Activated naive CD8-positive, alpha-beta T cell treated with anti-CD3 and anti-CD28 coated beads for 36 hours (primary cell): ENCODE measurements around the gene STUB1. TPM values are rescaled to one million over a fixed set of nuclear protein-coding genes. Genes with fewer than 3 reads are reported as not detected.

Experiments
- DNase-seq: peaks from one replicate; pipeline ENCODE4 v3.0.0; 2021
- H3K27ac Mint-ChIP-seq: one replicate; pipeline ENCODE4 v1.8.0; 2022; ENCODE audit warnings: mild to moderate bottlenecking, moderate library complexity, mixed read lengths
- H3K27me3 Mint-ChIP-seq: one replicate; pipeline ENCODE4 v1.8.0; 2022; ENCODE audit warnings: mild to moderate bottlenecking, mixed read lengths
- H3K36me3 Mint-ChIP-seq: one replicate; pipeline ENCODE4 v1.8.0; 2021; ENCODE audit warnings: mild to moderate bottlenecking, mixed read lengths
- H3K4me1 Mint-ChIP-seq: one replicate; pipeline ENCODE4 v1.8.0; 2021; ENCODE audit warnings: mixed read lengths
- H3K4me3 Mint-ChIP-seq: one replicate; pipeline ENCODE4 v1.8.0; 2022; ENCODE audit warnings: mild to moderate bottlenecking, moderate library complexity, mixed read lengths
- H3K9me3 Mint-ChIP-seq: one replicate; pipeline ENCODE4 v1.8.0; 2022; ENCODE audit warnings: mixed read lengths
- total RNA-seq, 2 experiments: library from RNA; stranded (reverse); gene quantifications; one replicate each; pipeline ENCODE4 v1.2.3, GENCODE V29; 2021

Gene STUB1
- total RNA-seq, 2 experiments from 2014 or later, result 74.3 to 82.1 TPM

- DNase-seq, result no peak
- Mint-ChIP-seq H3K4me1 (no peaks in the 10 kb centered on the region), H3K4me3 (no peak overlapping the region), H3K9me3 (no peaks in the 10 kb centered on the region), H3K36me3 (peaks cover 6% of the 10 kb centered on the region), H3K27ac (no peak overlapping the region), H3K27me3 (no peaks in the 10 kb centered on the region)
Observed at GRCh38 chr16:652454-653305, 27.5 kb upstream of the STUB1 start.

- Mint-ChIP-seq H3K36me3 (peaks cover 6% of the 10 kb centered on the region), H3K4me3 (no peak overlapping the region), H3K27me3 (no peaks in the 10 kb centered on the region), H3K4me1 (no peaks in the 10 kb centered on the region), H3K9me3 (no peaks in the 10 kb centered on the region), H3K27ac (no peak overlapping the region)
- no peak for DNase-seq
Observed at GRCh38 chr16:654034-654433, 26.2 kb upstream of the STUB1 start.

GRCh38 chr16:657487-657886 lies 22.7 kb upstream of the STUB1 start:
- H3K36me3 Mint-ChIP-seq, result peaks cover 4% of the 10 kb centered on the region
- H3K27ac Mint-ChIP-seq, result no peak overlapping the region
- no peak overlapping the region for H3K4me3 Mint-ChIP-seq
- no peaks in the 10 kb centered on the region for H3K27me3 Mint-ChIP-seq
- no peaks in the 10 kb centered on the region for H3K9me3 Mint-ChIP-seq
- DNase-seq, result no peak
- H3K4me1 Mint-ChIP-seq, result no peaks in the 10 kb centered on the region

GRCh38 chr16:658679-659571 lies 21.3 kb upstream of the STUB1 start:
- H3K36me3 Mint-ChIP-seq, result peaks cover 7% of the 10 kb centered on the region
- no peaks in the 10 kb centered on the region for H3K4me1 Mint-ChIP-seq
- no peak for DNase-seq
- no peaks in the 10 kb centered on the region for H3K27me3 Mint-ChIP-seq
- H3K9me3 Mint-ChIP-seq, result no peaks in the 10 kb centered on the region
- H3K4me3 Mint-ChIP-seq, result no peak overlapping the region
- no peak overlapping the region for H3K27ac Mint-ChIP-seq

GRCh38 chr16:659618-660017 lies 20.6 kb upstream of the STUB1 start:
- Mint-ChIP-seq H3K4me3 (no peak overlapping the region), H3K27me3 (no peaks in the 10 kb centered on the region), H3K4me1 (no peaks in the 10 kb centered on the region), H3K9me3 (no peaks in the 10 kb centered on the region), H3K27ac (no peak overlapping the region), H3K36me3 (peaks cover 7% of the 10 kb centered on the region)
- no peak for DNase-seq

DNA sequence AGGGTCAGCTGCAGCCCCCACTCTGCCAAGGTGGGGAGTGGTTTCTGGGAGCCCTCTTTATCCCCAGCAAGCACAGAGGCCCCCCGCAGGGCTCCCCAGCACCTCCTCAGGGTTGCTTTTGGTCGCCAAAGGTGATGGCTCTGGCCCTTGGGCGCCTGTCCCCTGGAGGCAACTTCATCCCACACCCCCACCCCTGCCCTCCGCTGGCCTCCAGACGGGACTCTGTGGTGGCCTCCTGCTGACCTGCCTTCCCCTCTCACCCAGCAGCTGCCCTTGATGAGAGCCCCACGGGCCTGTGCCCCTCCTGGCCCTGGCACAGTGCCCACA lies 20.1 kb upstream of the STUB1 start:
- Mint-ChIP-seq H3K27me3 (no peaks in the 10 kb centered on the region), H3K27ac (no peak overlapping the region), H3K36me3 (peaks cover 7% of the 10 kb centered on the region), H3K9me3 (no peaks in the 10 kb centered on the region), H3K4me3 (no peak overlapping the region), H3K4me1 (no peaks in the 10 kb centered on the region)
- no peak for DNase-seq

GRCh38 chr16:660459-661183 lies 19.6 kb upstream of the STUB1 start:
- H3K4me1 Mint-ChIP-seq, result no peaks in the 10 kb centered on the region
- peaks cover 7% of the 10 kb centered on the region for H3K36me3 Mint-ChIP-seq
- DNase-seq, result peak; percentile 69
- H3K9me3 Mint-ChIP-seq, result no peaks in the 10 kb centered on the region
- no peaks in the 10 kb centered on the region for H3K27me3 Mint-ChIP-seq
- H3K27ac Mint-ChIP-seq, result no peak overlapping the region
- H3K4me3 Mint-ChIP-seq, result no peak overlapping the region

DNA sequence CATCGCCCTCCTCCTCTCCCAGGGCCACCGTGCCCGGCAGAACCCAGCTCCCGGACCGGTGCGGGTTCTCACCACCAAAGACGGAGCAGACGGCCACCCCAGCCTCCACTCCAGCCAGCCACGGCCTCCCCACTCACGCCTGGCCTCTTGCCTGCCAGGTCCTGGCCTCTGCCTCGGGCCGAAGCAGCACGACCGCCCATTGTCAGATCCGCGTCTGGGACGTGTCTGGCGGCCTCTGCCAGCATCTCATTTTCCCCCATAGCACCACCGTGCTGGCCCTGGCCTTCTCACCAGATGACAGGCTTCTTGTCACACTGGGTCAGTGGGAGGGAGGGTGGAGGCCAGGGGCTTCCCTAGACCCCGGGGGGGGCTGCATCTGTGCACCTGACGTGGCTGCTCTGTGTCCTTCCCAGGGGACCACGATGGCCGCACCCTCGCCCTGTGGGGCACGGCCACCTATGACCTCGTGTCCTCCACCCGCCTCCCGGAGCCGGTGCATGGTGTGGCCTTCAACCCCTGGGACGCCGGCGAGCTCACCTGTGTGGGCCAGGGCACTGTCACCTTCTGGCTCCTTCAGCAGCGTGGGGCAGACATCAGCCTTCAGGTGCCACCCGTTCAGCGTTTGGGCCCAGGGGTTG lies 18.9 kb upstream of the STUB1 start:
- Mint-ChIP-seq H3K4me3 (no peak overlapping the region), H3K9me3 (no peaks in the 10 kb centered on the region), H3K36me3 (peaks cover 7% of the 10 kb centered on the region), H3K4me1 (no peaks in the 10 kb centered on the region), H3K27me3 (no peaks in the 10 kb centered on the region), H3K27ac (no peak overlapping the region)
- no peak for DNase-seq

DNA sequence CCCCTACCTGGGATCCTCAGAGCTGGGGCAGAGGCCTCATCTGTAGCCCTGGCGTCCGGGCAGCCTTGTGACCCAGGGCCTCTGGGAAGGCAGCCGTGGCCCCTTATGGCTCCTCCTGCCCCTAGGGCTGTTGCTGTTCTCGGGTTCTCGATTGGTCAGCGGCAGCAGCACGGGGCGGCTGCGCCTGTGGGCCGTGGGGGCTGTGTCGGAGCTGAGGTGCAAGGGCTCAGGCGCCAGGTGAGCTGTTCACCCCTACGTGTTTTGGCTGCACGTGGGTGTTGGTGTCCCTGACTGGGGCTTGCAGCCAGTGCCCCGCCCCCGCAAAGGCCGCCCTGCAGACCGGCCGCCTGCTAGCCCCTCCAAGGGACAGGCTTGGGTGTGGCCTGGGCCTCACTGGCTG lies 18.1 kb upstream of the STUB1 start:
- no peaks in the 10 kb centered on the region for H3K4me1 Mint-ChIP-seq
- H3K27ac Mint-ChIP-seq, result no peak overlapping the region
- H3K9me3 Mint-ChIP-seq, result no peaks in the 10 kb centered on the region
- H3K4me3 Mint-ChIP-seq, result no peak overlapping the region
- no peaks in the 10 kb centered on the region for H3K27me3 Mint-ChIP-seq
- H3K36me3 Mint-ChIP-seq, result peaks cover 7% of the 10 kb centered on the region
- no peak for DNase-seq

DNA sequence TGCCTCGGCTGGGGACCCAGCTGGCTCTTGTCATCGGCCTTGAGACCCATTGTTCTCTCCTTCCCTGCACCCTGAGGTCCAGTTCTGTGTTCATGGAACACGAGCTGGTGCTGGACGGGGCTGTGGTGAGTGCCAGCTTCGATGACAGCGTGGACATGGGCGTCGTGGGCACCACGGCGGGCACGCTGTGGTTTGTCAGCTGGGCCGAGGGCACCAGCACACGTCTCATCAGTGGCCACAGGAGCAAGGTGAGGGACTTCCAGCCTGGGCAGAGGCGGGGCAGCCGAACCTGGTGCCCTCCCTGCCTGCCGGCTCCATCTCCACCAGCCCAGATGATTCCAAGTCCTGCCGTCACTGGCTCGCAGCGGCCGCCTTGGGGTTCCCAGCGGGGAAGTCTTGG lies 17.6 kb upstream of the STUB1 start:
- no peak overlapping the region for H3K4me3 Mint-ChIP-seq

GRCh38 chr16:666572-666971 lies 13.6 kb upstream of the STUB1 start:
- no peaks in the 10 kb centered on the region for H3K9me3 Mint-ChIP-seq
- no peak for DNase-seq
- peaks cover 10% of the 10 kb centered on the region for H3K36me3 Mint-ChIP-seq
- H3K27me3 Mint-ChIP-seq, result no peaks in the 10 kb centered on the region
- H3K4me1 Mint-ChIP-seq, result peaks cover 3% of the 10 kb centered on the region
- no peak overlapping the region for H3K4me3 Mint-ChIP-seq
- H3K27ac Mint-ChIP-seq, result no peak overlapping the region

More for the DNA sequence above, 17.6 kb upstream of the STUB1 start:
- Mint-ChIP-seq H3K9me3 (no peaks in the 10 kb centered on the region), H3K4me1 (peaks cover 1% of the 10 kb centered on the region), H3K36me3 (peaks cover 7% of the 10 kb centered on the region), H3K27me3 (no peaks in the 10 kb centered on the region), H3K27ac (no peak overlapping the region)
- no peak for DNase-seq

DNA sequence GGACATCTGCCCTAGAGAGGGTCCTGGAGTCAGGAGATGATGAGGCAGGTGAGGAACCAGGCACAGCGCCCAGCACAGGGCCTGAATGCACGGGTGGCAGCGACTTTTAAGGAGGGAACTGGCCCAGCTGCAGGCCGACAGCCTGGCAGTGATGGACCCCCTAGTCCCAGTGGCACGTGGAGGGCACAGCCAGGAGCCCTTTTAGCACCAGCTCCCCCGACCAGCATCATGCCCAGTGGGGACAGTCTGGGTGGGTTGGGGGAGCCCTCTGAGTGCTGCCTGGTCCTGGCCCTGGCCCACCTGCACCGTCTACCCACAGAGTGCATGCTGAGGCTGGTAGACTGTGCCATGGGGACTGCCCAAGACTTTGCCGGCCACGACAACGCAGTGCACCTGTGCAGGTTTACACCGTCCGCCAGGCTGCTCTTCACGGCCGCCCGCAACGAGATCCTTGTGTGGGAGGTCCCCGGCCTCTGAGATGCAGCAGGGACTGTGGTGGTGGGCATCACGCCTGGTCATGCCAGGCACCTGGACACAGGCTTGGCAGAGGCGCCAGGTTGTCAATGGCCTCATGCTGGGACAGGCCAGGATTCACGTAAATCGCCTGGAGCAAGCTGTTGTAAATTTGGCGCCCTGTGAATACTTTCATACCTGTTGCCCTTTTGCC lies 13.0 kb upstream of the STUB1 start:
- Mint-ChIP-seq H3K27ac (peak overlapping the region; percentile 58), H3K27me3 (no peaks in the 10 kb centered on the region), H3K4me3 (peak overlapping the region; percentile 80), H3K4me1 (peaks cover 3% of the 10 kb centered on the region), H3K9me3 (no peaks in the 10 kb centered on the region), H3K36me3 (peaks cover 10% of the 10 kb centered on the region)
- no peak for DNase-seq

- H3K4me3 Mint-ChIP-seq, result peak within 1 kb of the TSS; percentile 82
- H3K36me3 Mint-ChIP-seq, result peaks cover 8% of the 10 kb centered on the region
- peak; percentile 98 for DNase-seq
- H3K27me3 Mint-ChIP-seq, result no peaks in the 10 kb centered on the region
- H3K9me3 Mint-ChIP-seq, result no peaks in the 10 kb centered on the region
- H3K27ac Mint-ChIP-seq, result peak within 1 kb of the TSS; percentile 78
- H3K4me1 Mint-ChIP-seq, result peaks cover 3% of the 10 kb centered on the region
Observed at GRCh38 chr16:667780-668518, 12.3 kb upstream of the STUB1 start, which contains the start of gene RHOT2. Gene RHOT2, plus strand, starts transcription at chr16:668132. Its CDS starts 68 bp downstream, at chr16:668200.
